PFSK-1 (cell line): Measurements from ENCODE around the gene SLC8A3.

Experiments
- FOXP2 ChIP-seq: optimal IDR thresholded peaks from 2 replicates; pipeline ENCODE3; 2011; ENCODE audit warnings: borderline replicate concordance, control low read depth, inconsistent platforms; ENCODE audit not compliant: insufficient read depth; ENCODE audit errors: extremely low read length, extremely low read depth
- POLR2AphosphoS5 ChIP-seq: IDR thresholded peaks from 2 replicates; pipeline ENCODE4 v1.6.1; 2012; ENCODE audit warnings: low read depth, mild to moderate bottlenecking, control low read depth, low read length, moderate library complexity
- REST ChIP-seq, 2 experiments: IDR thresholded peaks; 2 replicates each; pipeline versions ENCODE4 v1.6.1 to v1.8.0; 2011 to 2012; ENCODE audit warnings: low read depth in 2 of 2, low read length in 2 of 2, control low read depth in 1 of 2, inconsistent platforms in 1 of 2, mild to moderate bottlenecking in 1 of 2, moderate library complexity in 1 of 2; ENCODE audit not compliant: insufficient read depth in 1 of 2
- SIN3A ChIP-seq: IDR thresholded peaks from 2 replicates; pipeline ENCODE4 v1.6.1; 2012; ENCODE audit warnings: mild to moderate bottlenecking, low read length, moderate library complexity, borderline replicate concordance; ENCODE audit not compliant: insufficient read depth
- TAF1 ChIP-seq: IDR thresholded peaks from 2 replicates; pipeline ENCODE4 v1.6.1; 2012; ENCODE audit warnings: low read length, control low read depth, borderline replicate concordance; ENCODE audit not compliant: insufficient read depth

SLC8A3 gene

GRCh38 chr14:70032016-70032415 lies 156.7 kb downstream of the SLC8A3 start:
- no peak for TF ChIP-seq TAF1

GRCh38 chr14:70029296-70030132 lies 159.2 kb downstream of the SLC8A3 start:
- TF ChIP-seq POLR2AphosphoS5 (no peak), TAF1 (no peak), REST (IDR thresholded peaks at IDR 0.05; ENCODE audit: insufficient read depth in 1 of 2, low read depth in 2 of 2, low read length in 2 of 2) (no peak), SIN3A (no peak), FOXP2 (no peak)

GRCh38 chr14:70027785-70028428 lies 160.8 kb downstream of the SLC8A3 start:
- TF ChIP-seq FOXP2 (peak; percentile 31), TAF1 (no peak)

- no peak for TF ChIP-seq POLR2AphosphoS5
- no peak for TF ChIP-seq FOXP2
- TF ChIP-seq SIN3A: no peak
- no peak for TF ChIP-seq REST (IDR thresholded peaks at IDR 0.05; ENCODE audit: insufficient read depth in 1 of 2, low read depth in 2 of 2, low read length in 2 of 2)
- no peak for TF ChIP-seq TAF1
Measured at GRCh38 chr14:70023871-70024270, 164.9 kb downstream of the SLC8A3 start.

GRCh38 chr14:70022771-70023445 lies 165.8 kb downstream of the SLC8A3 start:
- TF ChIP-seq POLR2AphosphoS5: no peak
- TF ChIP-seq REST (IDR thresholded peaks at IDR 0.05; ENCODE audit: insufficient read depth in 1 of 2, low read depth in 2 of 2, low read length in 2 of 2): no peak
